Measurements from ENCODE around the gene SORCS2.
A peak's percentile ranks its signal among the peaks of the same experiment; 100 is the strongest.

SORCS2 gene

GRCh38 chr4:7499661-7500060, 307.3 kb downstream of the SORCS2 start:
- no peaks in the 10 kb centered on the region for H3K4me1 ChIP-seq (ENCODE audit: control extremely low read depth in 1 of 4, control insufficient read depth in 4 of 4, insufficient read depth in 4 of 4, low read length in 3 of 4)
- peaks cover 0 to 53% (median 8%) of the 10 kb centered on the region in 5 experiments for H3K27me3 ChIP-seq (replicated peaks in 2 of 5; ENCODE audit: control insufficient read depth in 4 of 5, insufficient read depth in 5 of 5, low read length in 4 of 5)
- POLR2A ChIA-PET, result no interaction called here
- no peak for DNase-seq
- WGBS (ENCODE audit: insufficient coverage), result 78% methylated on average over 16 of the region's 16 CpGs
- H3K27ac ChIP-seq (ENCODE audit: insufficient read depth in 1 of 2, low read depth in 1 of 2, low read length in 2 of 2, poor library complexity in 1 of 2, severe bottlenecking in 2 of 2), result no peak overlapping the region
- no peaks in the 10 kb centered on the region for H3K36me3 ChIP-seq (ENCODE audit: control insufficient read depth in 4 of 4, insufficient read depth in 4 of 4, low read length in 3 of 4)
- H3K4me3 ChIP-seq (ENCODE audit: control insufficient read depth in 1 of 7, extremely low read depth in 1 of 7, insufficient read depth in 4 of 7, low read depth in 2 of 7, low read length in 6 of 7), result no peak overlapping the region
- CTCF ChIA-PET, result no interaction called here
- H3K9me3 ChIP-seq (ENCODE audit: control extremely low read depth in 1 of 5, control insufficient read depth in 4 of 5, insufficient read depth in 2 of 5, low read depth in 1 of 5, low read length in 4 of 5), result no peaks in the 10 kb centered on the region

GRCh38 chr4:7500404-7500803, 308.1 kb downstream of the SORCS2 start:
- Histone ChIP-seq H3K27me3 (replicated peaks in 2 of 5; ENCODE audit: control insufficient read depth in 4 of 5, insufficient read depth in 5 of 5, low read length in 4 of 5) (peaks cover 0 to 53% (median 8%) of the 10 kb centered on the region in 5 experiments), H3K9me3 (ENCODE audit: control extremely low read depth in 1 of 5, control insufficient read depth in 4 of 5, insufficient read depth in 2 of 5, low read depth in 1 of 5, low read length in 4 of 5) (no peaks in the 10 kb centered on the region), H3K4me3 (ENCODE audit: control insufficient read depth in 1 of 7, extremely low read depth in 1 of 7, insufficient read depth in 4 of 7, low read depth in 2 of 7, low read length in 6 of 7) (no peak overlapping the region), H3K36me3 (ENCODE audit: control insufficient read depth in 4 of 4, insufficient read depth in 4 of 4, low read length in 3 of 4) (no peaks in the 10 kb centered on the region), H3K27ac (ENCODE audit: insufficient read depth in 1 of 2, low read depth in 1 of 2, low read length in 2 of 2, poor library complexity in 1 of 2, severe bottlenecking in 2 of 2) (no peak overlapping the region), H3K4me1 (ENCODE audit: control extremely low read depth in 1 of 4, control insufficient read depth in 4 of 4, insufficient read depth in 4 of 4, low read length in 3 of 4) (no peaks in the 10 kb centered on the region)
- WGBS (ENCODE audit: insufficient coverage), result 60% methylated on average over 7 of the region's 10 CpGs
- ChIA-PET POLR2A (no interaction called here), CTCF (no interaction called here)
- peak in 1 of 3 donors; percentile 22 for DNase-seq

- no peak for DNase-seq
- POLR2A ChIA-PET, result no interaction called here
- H3K27ac ChIP-seq (ENCODE audit: insufficient read depth in 1 of 2, low read depth in 1 of 2, low read length in 2 of 2, poor library complexity in 1 of 2, severe bottlenecking in 2 of 2), result no peak overlapping the region
- peaks cover 0 to 53% (median 8%) of the 10 kb centered on the region in 5 experiments for H3K27me3 ChIP-seq (replicated peaks in 2 of 5; ENCODE audit: control insufficient read depth in 4 of 5, insufficient read depth in 5 of 5, low read length in 4 of 5)
- H3K4me3 ChIP-seq (ENCODE audit: control insufficient read depth in 1 of 7, extremely low read depth in 1 of 7, insufficient read depth in 4 of 7, low read depth in 2 of 7, low read length in 6 of 7), result no peak overlapping the region
- no peaks in the 10 kb centered on the region for H3K36me3 ChIP-seq (ENCODE audit: control insufficient read depth in 4 of 4, insufficient read depth in 4 of 4, low read length in 3 of 4)
- no peaks in the 10 kb centered on the region for H3K9me3 ChIP-seq (ENCODE audit: control extremely low read depth in 1 of 5, control insufficient read depth in 4 of 5, insufficient read depth in 2 of 5, low read depth in 1 of 5, low read length in 4 of 5)
- WGBS (ENCODE audit: insufficient coverage), result 71% methylated on average over 11 of the region's 11 CpGs
- H3K4me1 ChIP-seq (ENCODE audit: control extremely low read depth in 1 of 4, control insufficient read depth in 4 of 4, insufficient read depth in 4 of 4, low read length in 3 of 4), result no peaks in the 10 kb centered on the region
- CTCF ChIA-PET, result no interaction called here
Observed at GRCh38 chr4:7501314-7501713, 309.0 kb downstream of the SORCS2 start.

- Histone ChIP-seq H3K27me3 (replicated peaks in 2 of 5; ENCODE audit: control insufficient read depth in 4 of 5, insufficient read depth in 5 of 5, low read length in 4 of 5) (peaks cover 0 to 48% (median 8%) of the 10 kb centered on the region in 5 experiments), H3K4me3 (ENCODE audit: control insufficient read depth in 1 of 7, extremely low read depth in 1 of 7, insufficient read depth in 4 of 7, low read depth in 2 of 7, low read length in 6 of 7) (no peak overlapping the region), H3K27ac (ENCODE audit: insufficient read depth in 1 of 2, low read depth in 1 of 2, low read length in 2 of 2, poor library complexity in 1 of 2, severe bottlenecking in 2 of 2) (no peak overlapping the region), H3K36me3 (ENCODE audit: control insufficient read depth in 4 of 4, insufficient read depth in 4 of 4, low read length in 3 of 4) (no peaks in the 10 kb centered on the region), H3K9me3 (ENCODE audit: control extremely low read depth in 1 of 5, control insufficient read depth in 4 of 5, insufficient read depth in 2 of 5, low read depth in 1 of 5, low read length in 4 of 5) (no peaks in the 10 kb centered on the region), H3K4me1 (ENCODE audit: control extremely low read depth in 1 of 4, control insufficient read depth in 4 of 4, insufficient read depth in 4 of 4, low read length in 3 of 4) (no peaks in the 10 kb centered on the region)
- POLR2A ChIA-PET, result no interaction called here
- WGBS (ENCODE audit: insufficient coverage), result 88% methylated on average over 8 of the region's 11 CpGs
- CTCF ChIA-PET, result no interaction called here
- no peak for DNase-seq
Observed at GRCh38 chr4:7501873-7502272, 309.5 kb downstream of the SORCS2 start.

GRCh38 chr4:7503559-7504249, 311.4 kb downstream of the SORCS2 start:
- ChIA-PET CTCF (no interaction called here), POLR2A (interaction anchor here (0.6 kb wide), 1 partner anchor 1185 kb away, joined by 3 read pairs; no protein-coding TSS in a partner anchor)
- no peaks in the 10 kb centered on the region for H3K9me3 ChIP-seq (ENCODE audit: control extremely low read depth in 1 of 5, control insufficient read depth in 4 of 5, insufficient read depth in 2 of 5, low read depth in 1 of 5, low read length in 4 of 5)
- no peak overlapping the region for H3K27ac ChIP-seq (ENCODE audit: insufficient read depth in 1 of 2, low read depth in 1 of 2, low read length in 2 of 2, poor library complexity in 1 of 2, severe bottlenecking in 2 of 2)
- no peak overlapping the region for H3K4me3 ChIP-seq (ENCODE audit: control insufficient read depth in 1 of 7, extremely low read depth in 1 of 7, insufficient read depth in 4 of 7, low read depth in 2 of 7, low read length in 6 of 7)
- no peaks in the 10 kb centered on the region for H3K4me1 ChIP-seq (ENCODE audit: control extremely low read depth in 1 of 4, control insufficient read depth in 4 of 4, insufficient read depth in 4 of 4, low read length in 3 of 4)
- WGBS (ENCODE audit: insufficient coverage), result 89% methylated on average over 15 of the region's 15 CpGs
- H3K36me3 ChIP-seq (ENCODE audit: control insufficient read depth in 4 of 4, insufficient read depth in 4 of 4, low read length in 3 of 4), result no peaks in the 10 kb centered on the region
- DNase-seq, result no peak
- peaks cover 0 to 39% (median 8%) of the 10 kb centered on the region in 5 experiments for H3K27me3 ChIP-seq (replicated peaks in 2 of 5; ENCODE audit: control insufficient read depth in 4 of 5, insufficient read depth in 5 of 5, low read length in 4 of 5)

- ChIA-PET POLR2A (no interaction called here), CTCF (no interaction called here)
- peaks cover 0 to 43% (median 11%) of the 10 kb centered on the region in 5 experiments for H3K27me3 ChIP-seq (replicated peaks in 2 of 5; ENCODE audit: control insufficient read depth in 4 of 5, insufficient read depth in 5 of 5, low read length in 4 of 5)
- DNase-seq, result no peak
- H3K9me3 ChIP-seq (ENCODE audit: control extremely low read depth in 1 of 5, control insufficient read depth in 4 of 5, insufficient read depth in 2 of 5, low read depth in 1 of 5, low read length in 4 of 5), result no peaks in the 10 kb centered on the region
- H3K27ac ChIP-seq (ENCODE audit: insufficient read depth in 1 of 2, low read depth in 1 of 2, low read length in 2 of 2, poor library complexity in 1 of 2, severe bottlenecking in 2 of 2), result no peak overlapping the region
- no peaks in the 10 kb centered on the region for H3K36me3 ChIP-seq (ENCODE audit: control insufficient read depth in 4 of 4, insufficient read depth in 4 of 4, low read length in 3 of 4)
- H3K4me1 ChIP-seq (ENCODE audit: control extremely low read depth in 1 of 4, control insufficient read depth in 4 of 4, insufficient read depth in 4 of 4, low read length in 3 of 4), result no peaks in the 10 kb centered on the region
- 92% methylated on average over 25 of the region's 25 CpGs for WGBS (ENCODE audit: insufficient coverage)
- no peak overlapping the region for H3K4me3 ChIP-seq (ENCODE audit: control insufficient read depth in 1 of 7, extremely low read depth in 1 of 7, insufficient read depth in 4 of 7, low read depth in 2 of 7, low read length in 6 of 7)
Observed at GRCh38 chr4:7505116-7505900, 313.0 kb downstream of the SORCS2 start.

- no peaks in the 10 kb centered on the region for H3K4me1 ChIP-seq (ENCODE audit: control extremely low read depth in 1 of 4, control insufficient read depth in 4 of 4, insufficient read depth in 4 of 4, low read length in 3 of 4)
- no peaks in the 10 kb centered on the region for H3K36me3 ChIP-seq (ENCODE audit: control insufficient read depth in 4 of 4, insufficient read depth in 4 of 4, low read length in 3 of 4)
- CTCF ChIA-PET, result no interaction called here
- no peak overlapping the region for H3K4me3 ChIP-seq (ENCODE audit: control insufficient read depth in 1 of 7, extremely low read depth in 1 of 7, insufficient read depth in 4 of 7, low read depth in 2 of 7, low read length in 6 of 7)
- POLR2A ChIA-PET, result no interaction called here
- peaks cover 0 to 44% (median 8%) of the 10 kb centered on the region in 5 experiments for H3K27me3 ChIP-seq (replicated peaks in 2 of 5; ENCODE audit: control insufficient read depth in 4 of 5, insufficient read depth in 5 of 5, low read length in 4 of 5)
- 97% methylated on average over 8 of the region's 9 CpGs for WGBS (ENCODE audit: insufficient coverage)
- H3K9me3 ChIP-seq (ENCODE audit: control extremely low read depth in 1 of 5, control insufficient read depth in 4 of 5, insufficient read depth in 2 of 5, low read depth in 1 of 5, low read length in 4 of 5), result no peaks in the 10 kb centered on the region
- no peak for DNase-seq
- H3K27ac ChIP-seq (ENCODE audit: insufficient read depth in 1 of 2, low read depth in 1 of 2, low read length in 2 of 2, poor library complexity in 1 of 2, severe bottlenecking in 2 of 2), result no peak overlapping the region
Observed at GRCh38 chr4:7506119-7506518, 313.8 kb downstream of the SORCS2 start.

All from common myeloid progenitor, CD34-positive (primary cell).